H1 (cell line): Measurements from ENCODE around the gene SFMBT2. TPM values are rescaled to one million over a fixed set of nuclear protein-coding genes. Genes with fewer than 3 reads are reported as not detected.

Experiments
- CBX5 ChIP-seq: fragments of 300-800, 300-1000 bp; sonication (generic); IDR thresholded peaks from 2 replicates; pipeline ENCODE4 v1.7.1; 2016; ENCODE audit warnings: antibody characterized with exemption, low read length, low read depth
- CTBP2 ChIP-seq: IDR thresholded peaks from 2 replicates; pipeline ENCODE4 v1.7.0; 2011; ENCODE audit warnings: borderline replicate concordance, mild to moderate bottlenecking, moderate library complexity, mixed read lengths, low read length; ENCODE audit not compliant: insufficient read depth, insufficient read length
- E2F6 ChIP-seq: IDR thresholded peaks from 2 replicates; pipeline ENCODE4 v1.6.1; 2012; ENCODE audit warnings: inconsistent platforms
- EZH2 ChIP-seq: fragments of 200-600 bp; sonication (generic); IDR thresholded peaks from 2 replicates; pipeline ENCODE4 v1.7.1; 2012; ENCODE audit warnings: low read depth, mild to moderate bottlenecking, moderate library complexity, low read length, inconsistent platforms; ENCODE audit not compliant: severe bottlenecking
- GABPA ChIP-seq: IDR thresholded peaks from 2 replicates; pipeline ENCODE4 v1.6.1; 2011; ENCODE audit warnings: mild to moderate bottlenecking, low read length, moderate library complexity, borderline replicate concordance; ENCODE audit not compliant: insufficient read depth
- RFX5 ChIP-seq: IDR thresholded peaks from 2 replicates; pipeline ENCODE4 v1.6.1; 2011; ENCODE audit warnings: low read depth, low read length, improper control_type of control experiment, borderline replicate concordance
- TAF7 ChIP-seq: optimal IDR thresholded peaks from 2 replicates; pipeline ENCODE3; 2011; ENCODE audit warnings: low read depth, mild to moderate bottlenecking, inconsistent platforms, low read length, moderate library complexity, borderline replicate concordance
- USF2 ChIP-seq: IDR thresholded peaks from 2 replicates; pipeline ENCODE4 v1.6.1; 2011; ENCODE audit warnings: low read length, improper control_type of control experiment
- polyA plus RNA-seq, 7 experiments: library from polyadenylated mRNA; depleted of rRNA in 3 of 7; stranded (reverse) in 5 of 7; unstranded in 2 of 7; fragments of >200 nt in 5 of 7; fragments of 200-250 nt in 2 of 7; gene quantifications; 1 replicate in 5 of 7; 2 replicates in 1 of 7; 4 replicates in 1 of 7; pipeline versions ENCODE4 v1.2.1 to v1.2.3, GENCODE V29; 2011 to 2013; ENCODE audit warnings: missing spikeins in 2 of 7, mixed read lengths in 2 of 7
- total RNA-seq: library from RNA; stranded (reverse); fragmentation: NEBNext Ultra II Directional; extraction: Animal tissue kit (Norgen Biotek cat#: 25700); gene quantifications from 2 replicates; pipeline ENCODE4 v1.2.1, GENCODE V29; 2021

SFMBT2 gene
- total and polyA plus RNA-seq, 2 of the 8 experiments (the other 6 are each of a cell fraction or from before 2014, with no cell fraction given): 2.9 to 11.0 TPM

DNA sequence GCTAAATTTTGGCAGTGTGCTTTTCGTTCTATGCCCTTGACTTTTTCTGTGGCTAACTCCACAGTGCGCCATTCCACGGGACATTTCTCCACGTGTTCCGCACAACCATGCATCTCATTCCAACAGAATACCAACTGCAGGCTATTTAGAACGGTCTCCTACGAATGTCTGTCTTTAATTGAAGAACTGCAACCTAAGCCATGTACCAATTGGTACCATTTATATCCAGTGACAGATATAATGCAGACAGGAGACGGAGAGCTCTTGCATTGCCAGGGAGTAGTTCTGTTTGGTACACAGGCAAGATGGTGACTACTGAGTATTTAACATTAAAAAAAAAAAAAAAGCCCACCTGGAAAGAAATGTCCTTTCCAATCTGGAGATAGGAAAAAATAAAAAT lies 9.1 kb downstream of the SFMBT2 start (continued):
- TF ChIP-seq CTBP2: no peak
- no peak for TF ChIP-seq EZH2
- TF ChIP-seq CBX5: no peak
- TF ChIP-seq TAF7: no peak
- no peak for TF ChIP-seq E2F6
- no peak for TF ChIP-seq GABPA
- TF ChIP-seq USF2: no peak
- no peak for TF ChIP-seq RFX5
